ENCODE results near the gene ATP8B1.

ATP8B1 gene

DNA sequence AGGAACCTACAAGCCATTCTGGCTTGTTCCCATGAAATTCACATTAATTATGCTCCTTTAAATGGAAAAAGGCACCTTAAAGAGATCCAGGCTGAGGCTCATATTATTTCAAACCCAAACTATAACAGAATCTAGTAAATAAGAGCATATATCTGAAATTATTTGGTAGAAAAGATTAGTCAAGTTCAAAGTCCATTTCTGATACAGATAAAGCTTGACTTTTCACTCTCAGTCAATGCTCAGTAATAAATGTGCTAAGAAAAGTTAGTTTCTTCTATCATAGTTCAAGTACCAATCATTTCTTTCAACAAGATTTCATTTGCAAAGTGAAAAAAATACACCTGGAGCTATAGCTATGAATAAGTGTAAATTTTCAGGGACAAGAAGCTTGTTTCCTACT, 119.6 kb downstream of the ATP8B1 start:
- no peak for DNase-seq (ENCODE audit: low read depth in 1 of 2, low spot score in 1 of 2)
- H3K4me3 ChIP-seq (replicated peaks; ENCODE audit: insufficient read depth, low read length): no peak overlapping the region
- TF ChIP-seq POLR2AphosphoS5 (IDR thresholded peaks at IDR 0.05; ENCODE audit: low read depth) (no peak), REST (IDR thresholded peaks at IDR 0.05; ENCODE audit: insufficient replicate concordance, low read depth) (no peak), SPI1 (IDR thresholded peaks at IDR 0.05; ENCODE audit: borderline replicate concordance, low read depth) (no peak), GABPA (IDR thresholded peaks at IDR 0.05; ENCODE audit: low read depth) (no peak)
- H3K27me3 ChIP-seq (ENCODE audit: insufficient read depth, poor library complexity, severe bottlenecking): no peaks in the 10 kb centered on the region
- H3K27ac ChIP-seq (replicated peaks): no peak overlapping the region

DNA sequence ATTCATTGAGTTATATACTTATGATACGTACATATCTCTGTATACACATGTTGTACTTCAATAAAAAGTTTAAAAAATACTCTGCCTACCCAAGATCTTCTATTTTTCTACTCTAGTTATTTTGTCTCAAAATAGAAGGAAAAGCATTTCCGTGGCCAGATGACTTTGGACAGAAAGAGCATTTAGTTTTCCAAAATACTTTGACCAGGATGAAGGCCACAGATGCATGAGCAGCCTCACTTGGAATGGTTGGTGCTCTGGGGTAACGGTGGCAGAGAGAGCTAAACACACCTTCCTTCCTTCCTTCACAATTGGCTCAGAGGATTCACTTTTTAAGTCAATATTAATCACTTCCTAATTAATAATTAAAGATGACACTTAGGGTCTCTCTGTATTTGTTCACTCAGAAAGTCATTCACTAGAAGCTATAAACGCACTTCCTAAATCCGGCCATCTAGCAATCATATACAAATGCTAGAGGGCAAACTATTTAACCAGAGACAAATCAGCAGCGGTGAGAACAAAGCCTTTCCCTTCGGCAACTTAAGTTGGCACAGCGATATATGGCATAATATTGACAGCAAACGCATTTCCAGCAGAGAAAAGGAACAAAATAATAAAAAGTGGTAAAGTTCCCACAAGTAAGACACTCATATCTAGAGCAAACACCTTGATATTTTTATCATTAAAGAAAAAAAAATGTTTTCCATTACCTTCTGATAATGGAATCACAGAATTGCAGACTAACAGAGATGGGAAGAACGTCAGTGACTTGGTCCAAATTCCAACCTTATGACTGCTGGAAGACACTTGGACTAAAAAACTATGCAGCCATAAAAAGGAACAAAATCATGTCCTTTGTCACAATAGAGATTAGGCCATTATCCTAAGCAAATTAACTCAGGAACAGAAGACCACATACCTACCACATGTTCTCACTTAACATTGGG, 125.6 kb downstream of the ATP8B1 start:
- Histone ChIP-seq H3K27me3 (ENCODE audit: insufficient read depth, poor library complexity, severe bottlenecking) (no peaks in the 10 kb centered on the region), H3K27ac (replicated peaks) (no peak overlapping the region), H3K4me3 (replicated peaks; ENCODE audit: insufficient read depth, low read length) (no peak overlapping the region)
- TF ChIP-seq POLR2AphosphoS5 (IDR thresholded peaks at IDR 0.05; ENCODE audit: low read depth) (no peak), REST (IDR thresholded peaks at IDR 0.05; ENCODE audit: insufficient replicate concordance, low read depth) (no peak), GABPA (IDR thresholded peaks at IDR 0.05; ENCODE audit: low read depth) (no peak), SPI1 (IDR thresholded peaks at IDR 0.05; ENCODE audit: borderline replicate concordance, low read depth) (no peak), CTCF (IDR thresholded peaks at IDR 0.05; ENCODE audit: insufficient read depth, low read length) (no peak)
- no peak for DNase-seq (ENCODE audit: low read depth in 1 of 2, low spot score in 1 of 2)

DNA sequence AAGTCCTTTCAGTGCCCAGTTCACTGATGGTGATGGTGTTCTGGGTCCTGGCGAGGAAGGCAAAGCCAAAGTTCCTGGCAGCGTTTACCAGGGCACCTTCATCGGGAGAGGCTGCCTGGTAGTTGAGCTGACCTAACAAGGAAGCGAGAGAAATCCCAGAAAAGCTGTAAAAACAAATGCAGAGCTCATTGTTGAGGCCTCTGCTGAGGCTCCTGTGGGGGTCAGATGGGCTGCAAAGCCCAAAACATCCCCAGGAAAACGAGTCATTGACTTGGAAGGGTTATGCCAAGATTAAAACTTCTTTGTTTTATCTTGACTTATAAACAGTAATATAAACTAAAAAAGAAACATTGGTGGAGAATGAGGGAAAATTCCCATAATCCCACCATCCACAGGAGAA, 128.2 kb downstream of the ATP8B1 start:
- no peak for DNase-seq (ENCODE audit: low read depth in 1 of 2, low spot score in 1 of 2)
- TF ChIP-seq REST (IDR thresholded peaks at IDR 0.05; ENCODE audit: insufficient replicate concordance, low read depth): no peak
- TF ChIP-seq SPI1 (IDR thresholded peaks at IDR 0.05; ENCODE audit: borderline replicate concordance, low read depth): no peak
- no peak for TF ChIP-seq GABPA (IDR thresholded peaks at IDR 0.05; ENCODE audit: low read depth)
- no peak for TF ChIP-seq CTCF (IDR thresholded peaks at IDR 0.05; ENCODE audit: insufficient read depth, low read length)
- TF ChIP-seq POLR2AphosphoS5 (IDR thresholded peaks at IDR 0.05; ENCODE audit: low read depth): no peak
- Histone ChIP-seq H3K27me3 (ENCODE audit: insufficient read depth, poor library complexity, severe bottlenecking) (no peaks in the 10 kb centered on the region), H3K4me3 (replicated peaks; ENCODE audit: insufficient read depth, low read length) (no peak overlapping the region), H3K27ac (replicated peaks) (no peak overlapping the region)
